Immature natural killer cell (primary cell): ENCODE data around the gene SYT7. TPM values are rescaled to one million over a fixed set of nuclear protein-coding genes. Genes with fewer than 3 reads are reported as not detected.
"Not testable (repeated sequence)": the region's sequence is repeated elsewhere in the genome, so short reads cannot be mapped to it uniquely, and the experiment has no call there.

Experiments used
- DNase-seq, 3 donors: peaks; one replicate each; pipeline ENCODE4 v3.0.0; 2022; ENCODE audit warnings: mixed read lengths in 1 of 3
- H3K27ac Mint-ChIP-seq, 6 donors: one replicate each; pipeline ENCODE4 v1.8.0; 2020; ENCODE audit warnings: mixed read lengths in 6 of 6, mild to moderate bottlenecking in 5 of 6, inconsistent platforms in 4 of 6, moderate library complexity in 3 of 6
- H3K27me3 Mint-ChIP-seq, 3 donors: one replicate each; pipeline ENCODE4 v1.8.0; 2020 to 2021; ENCODE audit warnings: low read depth in 3 of 3, mild to moderate bottlenecking in 3 of 3, mixed read lengths in 3 of 3, moderate library complexity in 3 of 3, inconsistent platforms in 1 of 3
- H3K36me3 Mint-ChIP-seq, 3 donors: one replicate each; pipeline ENCODE4 v1.8.0; 2020; ENCODE audit warnings: mixed read lengths in 3 of 3, inconsistent platforms in 2 of 3, mild to moderate bottlenecking in 2 of 3
- H3K4me1 Mint-ChIP-seq, 2 donors: one replicate each; pipeline ENCODE4 v1.8.0; 2020; ENCODE audit warnings: inconsistent platforms in 2 of 2, mild to moderate bottlenecking in 2 of 2, mixed read lengths in 2 of 2, moderate library complexity in 1 of 2
- H3K4me3 Mint-ChIP-seq, 5 donors: one replicate each; pipeline ENCODE4 v1.8.0; 2020; ENCODE audit warnings: mild to moderate bottlenecking in 5 of 5, mixed read lengths in 5 of 5, inconsistent platforms in 3 of 5, moderate library complexity in 3 of 5
- H3K9me3 Mint-ChIP-seq, 6 donors: one replicate each; pipeline ENCODE4 v1.8.0; 2020; ENCODE audit warnings: mild to moderate bottlenecking in 6 of 6, mixed read lengths in 6 of 6, inconsistent platforms in 4 of 6, moderate library complexity in 3 of 6
- polyA plus RNA-seq, 3 donors: library from polyadenylated mRNA; unstranded; fragments of 300-500 nt; fragmentation: Illumina TruSeq; gene quantifications; one replicate each; pipeline ENCODE4 v1.2.3, GENCODE V29; 2021

SYT7 gene
- polyA plus RNA-seq, 3 donors from 2014 or later: not detected

DNA sequence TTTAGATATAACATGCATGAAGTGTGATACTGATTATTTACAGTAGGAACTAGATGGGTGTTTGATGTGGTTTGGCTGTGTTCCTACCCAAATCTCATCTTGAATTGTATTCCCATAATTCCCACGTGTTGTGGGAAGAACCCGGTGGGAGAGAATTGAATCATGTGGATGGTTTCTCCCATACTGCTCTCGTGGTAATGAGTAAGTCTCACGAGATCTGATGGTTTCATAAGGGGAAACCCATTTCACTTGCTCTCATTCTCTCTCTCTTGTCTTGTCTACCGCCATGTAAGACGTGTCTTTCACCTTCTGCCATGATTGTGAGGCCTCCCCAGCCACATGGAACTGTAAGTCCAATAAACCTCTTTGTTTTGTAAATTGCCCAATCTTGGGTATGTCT lies 33.9 kb upstream of the SYT7 start:
- not testable (repeated sequence) for H3K9me3 Mint-ChIP-seq, H3K4me1 Mint-ChIP-seq, H3K36me3 Mint-ChIP-seq, H3K27ac Mint-ChIP-seq, DNase-seq, H3K4me3 Mint-ChIP-seq
- H3K27me3 Mint-ChIP-seq: peaks cover 0 to 11% (median 4%) of the 10 kb centered on the region in 3 donors

DNA sequence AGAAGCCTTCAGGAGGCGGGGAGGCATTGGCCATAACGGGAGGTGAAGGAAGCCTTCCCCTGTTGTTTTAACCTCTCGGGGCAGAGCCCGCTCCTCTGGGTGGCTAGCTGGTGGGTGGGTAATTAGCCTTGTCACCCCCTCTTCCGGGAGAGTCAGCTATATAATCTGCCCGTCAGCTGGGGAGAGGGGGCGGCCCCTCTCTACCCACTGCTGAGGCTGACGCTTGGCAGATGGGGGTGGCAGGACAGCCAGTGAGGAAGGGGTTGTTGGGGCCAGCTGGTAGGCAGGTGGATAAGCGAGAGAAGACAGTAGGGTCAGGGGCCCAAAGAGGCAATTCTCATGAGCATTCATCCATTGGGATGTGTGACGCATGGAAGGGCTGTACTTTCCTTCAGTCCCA lies 33.0 kb upstream of the SYT7 start:
- Mint-ChIP-seq H3K4me3 (no peak overlapping the region), H3K27me3 (peaks cover 2 to 12% (median 4%) of the 10 kb centered on the region in 3 donors), H3K4me1 (no peaks in the 10 kb centered on the region), H3K9me3 (no peaks in the 10 kb centered on the region), H3K36me3 (no peaks in the 10 kb centered on the region), H3K27ac (no peak overlapping the region)
- DNase-seq: no peak

- H3K27ac Mint-ChIP-seq: no peak overlapping the region
- DNase-seq: no peak
- H3K27me3 Mint-ChIP-seq: peaks cover 2 to 13% (median 4%) of the 10 kb centered on the region in 3 donors
- no peaks in the 10 kb centered on the region for H3K9me3 Mint-ChIP-seq
- H3K4me1 Mint-ChIP-seq: no peaks in the 10 kb centered on the region
- H3K36me3 Mint-ChIP-seq: no peaks in the 10 kb centered on the region
- no peak overlapping the region for H3K4me3 Mint-ChIP-seq
Measured at GRCh38 chr11:61613051-61613450, 32.2 kb upstream of the SYT7 start.

DNA sequence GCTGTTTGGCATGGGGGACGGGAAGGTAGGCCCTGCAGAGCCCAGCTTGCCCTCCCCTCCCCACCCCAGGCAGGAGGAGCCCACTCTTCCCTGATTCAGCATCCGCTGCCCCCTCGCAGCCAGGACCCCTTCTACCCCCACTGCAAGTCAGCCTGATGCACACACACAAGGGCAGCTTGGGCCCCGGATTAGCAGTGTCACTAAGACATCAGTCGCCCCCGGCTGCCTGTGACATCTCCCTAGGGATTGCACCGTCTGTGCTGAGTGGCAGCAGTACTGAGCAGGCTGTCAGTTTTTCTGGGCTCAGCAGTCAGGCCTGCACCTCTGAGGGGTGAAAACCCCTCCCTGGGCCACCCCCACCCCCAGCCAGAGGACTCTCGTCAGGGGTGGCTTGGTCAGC lies 30.4 kb upstream of the SYT7 start:
- no peaks in the 10 kb centered on the region for H3K4me1 Mint-ChIP-seq
- H3K36me3 Mint-ChIP-seq: no peaks in the 10 kb centered on the region
- no peak for DNase-seq
- H3K27ac Mint-ChIP-seq: no peak overlapping the region
- H3K4me3 Mint-ChIP-seq: no peak overlapping the region
- peaks cover 2 to 14% (median 3%) of the 10 kb centered on the region in 3 donors for H3K27me3 Mint-ChIP-seq
- H3K9me3 Mint-ChIP-seq: no peaks in the 10 kb centered on the region

GRCh38 chr11:61610905-61611304 lies 30.0 kb upstream of the SYT7 start:
- Mint-ChIP-seq H3K4me3 (no peak overlapping the region), H3K36me3 (no peaks in the 10 kb centered on the region), H3K4me1 (no peaks in the 10 kb centered on the region), H3K9me3 (no peaks in the 10 kb centered on the region), H3K27me3 (peaks cover 2 to 14% (median 3%) of the 10 kb centered on the region in 3 donors), H3K27ac (no peak overlapping the region)
- DNase-seq: no peak

DNA sequence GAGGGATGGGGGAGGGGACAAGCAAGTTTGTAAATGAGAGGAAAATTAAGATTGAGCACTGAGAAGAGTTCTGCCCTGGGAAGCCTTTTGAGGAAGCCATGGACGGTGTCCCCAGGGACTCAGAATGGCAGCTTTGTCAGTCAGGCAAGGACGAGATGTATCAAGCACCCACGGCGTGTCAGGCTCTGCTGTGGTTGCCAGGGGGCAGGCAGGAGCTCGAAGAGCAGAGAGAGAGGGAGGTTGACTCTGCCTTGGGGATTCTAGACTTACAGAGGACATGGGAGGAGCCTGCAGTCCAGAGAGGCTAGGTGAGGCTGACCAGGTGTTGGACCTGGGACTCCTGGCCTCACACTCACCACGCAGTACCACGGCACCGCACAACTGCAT lies 29.1 kb upstream of the SYT7 start:
- no peak for DNase-seq
- no peak overlapping the region for H3K4me3 Mint-ChIP-seq
- H3K9me3 Mint-ChIP-seq: no peaks in the 10 kb centered on the region
- H3K27ac Mint-ChIP-seq: no peak overlapping the region
- H3K36me3 Mint-ChIP-seq: no peaks in the 10 kb centered on the region
- peaks cover 2 to 17% (median 3%) of the 10 kb centered on the region in 3 donors for H3K27me3 Mint-ChIP-seq
- no peaks in the 10 kb centered on the region for H3K4me1 Mint-ChIP-seq

DNA sequence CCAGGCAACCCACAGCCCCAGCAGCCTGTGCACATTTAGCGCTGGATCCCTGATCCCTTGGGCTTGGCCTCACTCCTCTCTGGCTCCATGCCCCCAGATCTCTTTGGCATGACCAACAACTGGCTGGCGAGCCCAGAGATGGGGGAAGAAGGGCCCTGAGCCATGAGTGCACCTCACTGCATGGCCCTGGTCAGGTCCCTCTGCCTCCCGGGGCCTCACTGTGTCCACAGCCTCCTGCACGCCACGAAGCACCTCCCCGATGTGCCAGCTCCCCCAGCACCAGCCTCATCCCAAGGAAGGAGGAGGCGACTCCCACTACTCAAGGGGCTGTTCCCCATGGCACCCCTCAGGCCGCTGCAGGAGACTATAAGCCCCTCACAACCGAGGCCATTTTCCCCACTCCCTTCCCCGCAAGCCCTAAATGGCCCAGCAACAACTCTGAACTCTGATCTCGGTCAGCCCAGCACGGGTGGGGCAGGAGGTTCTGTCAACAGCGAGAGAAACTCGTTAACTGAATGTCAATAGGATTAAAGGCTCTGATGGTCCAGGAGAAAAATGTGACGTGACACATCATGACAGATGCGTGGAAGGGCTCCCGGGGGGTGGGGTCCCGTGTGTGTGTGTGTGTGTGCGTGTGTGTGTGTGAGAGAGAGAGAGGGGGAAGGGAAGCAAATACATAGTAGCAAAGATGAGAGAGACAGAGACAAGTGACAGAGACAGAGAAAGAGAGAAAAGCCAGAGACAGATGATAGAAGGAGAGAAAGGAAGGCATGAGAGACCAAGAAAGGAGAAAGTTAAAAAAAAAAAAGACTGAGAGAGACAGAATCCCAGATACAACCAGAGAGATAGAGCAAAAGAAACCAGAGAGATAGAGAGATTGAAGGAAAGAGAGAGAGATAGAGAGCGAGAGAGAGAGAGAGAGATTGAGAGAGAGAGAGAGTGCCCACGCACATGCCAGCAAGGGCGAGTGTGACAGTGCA lies 28.4 kb upstream of the SYT7 start:
- H3K27me3 Mint-ChIP-seq: peaks cover 2 to 17% (median 3%) of the 10 kb centered on the region in 3 donors
- no peak for DNase-seq
- no peaks in the 10 kb centered on the region for H3K4me1 Mint-ChIP-seq
- no peak overlapping the region for H3K27ac Mint-ChIP-seq
- no peaks in the 10 kb centered on the region for H3K36me3 Mint-ChIP-seq
- H3K9me3 Mint-ChIP-seq: no peaks in the 10 kb centered on the region
- peak overlapping the region in 1 of 5 donors; percentile 24 for H3K4me3 Mint-ChIP-seq

DNA sequence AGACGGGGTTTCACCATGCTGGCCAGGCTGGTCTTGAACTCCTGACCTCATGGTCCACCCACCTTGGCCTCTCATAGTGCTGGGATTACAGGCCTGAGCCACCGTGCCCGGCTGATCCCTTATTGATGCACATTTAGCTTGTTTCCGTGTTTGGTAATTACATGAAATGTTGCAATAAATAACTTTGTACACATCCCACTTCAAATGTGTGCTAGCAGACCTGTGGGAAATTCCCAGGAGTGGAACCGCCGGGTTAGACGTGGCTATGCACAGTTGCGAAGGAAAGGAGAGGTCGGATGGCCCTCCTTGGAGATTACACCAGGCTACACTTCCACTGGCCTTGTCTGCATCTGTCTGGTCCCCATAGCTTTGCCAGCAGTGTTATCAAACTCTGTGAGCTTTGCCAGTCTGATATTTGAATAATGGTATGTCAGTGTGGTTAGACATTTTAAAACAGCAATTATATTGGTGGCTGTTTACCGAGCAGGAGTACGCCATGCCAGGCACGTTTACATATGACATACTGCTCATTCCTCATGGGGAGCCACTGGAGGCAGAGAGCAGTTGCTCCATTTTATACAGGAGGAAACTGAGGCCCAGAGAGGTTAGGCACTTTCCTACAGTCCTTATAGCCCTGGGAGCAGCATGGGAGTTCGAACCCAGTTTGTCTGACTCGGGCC lies 27.2 kb upstream of the SYT7 start:
- Mint-ChIP-seq H3K9me3 (no peaks in the 10 kb centered on the region), H3K27ac (no peak overlapping the region), H3K4me3 (no peak overlapping the region), H3K27me3 (peaks cover 2 to 17% (median 3%) of the 10 kb centered on the region in 3 donors), H3K4me1 (no peaks in the 10 kb centered on the region), H3K36me3 (no peaks in the 10 kb centered on the region)
- DNase-seq: no peak

DNA sequence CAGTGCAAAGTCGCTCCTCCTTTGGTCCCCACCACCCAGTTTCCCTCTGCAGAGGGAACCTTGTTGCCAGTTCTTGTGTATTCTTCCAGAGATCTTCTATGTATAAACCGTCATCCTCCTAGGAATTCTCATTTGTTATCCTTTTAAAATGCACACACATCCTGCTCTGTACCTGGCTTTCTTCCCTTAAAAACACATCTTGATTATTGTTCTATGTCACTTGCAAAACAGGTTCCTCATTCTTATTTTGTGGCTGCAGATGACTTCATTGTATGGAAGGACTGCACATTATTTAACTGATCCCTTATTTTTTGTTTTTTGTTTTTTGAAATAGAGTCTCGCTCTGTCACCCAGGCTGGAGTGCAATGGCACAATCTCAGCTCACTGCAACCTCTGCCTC lies 26.6 kb upstream of the SYT7 start:
- Mint-ChIP-seq H3K36me3 (no peaks in the 10 kb centered on the region), H3K27me3 (peaks cover 3 to 17% (median 4%) of the 10 kb centered on the region in 3 donors), H3K27ac (no peak overlapping the region), H3K9me3 (peaks cover 0 to 1% (median 0%) of the 10 kb centered on the region in 6 donors), H3K4me3 (no peak overlapping the region), H3K4me1 (no peaks in the 10 kb centered on the region)
- no peak for DNase-seq

DNA sequence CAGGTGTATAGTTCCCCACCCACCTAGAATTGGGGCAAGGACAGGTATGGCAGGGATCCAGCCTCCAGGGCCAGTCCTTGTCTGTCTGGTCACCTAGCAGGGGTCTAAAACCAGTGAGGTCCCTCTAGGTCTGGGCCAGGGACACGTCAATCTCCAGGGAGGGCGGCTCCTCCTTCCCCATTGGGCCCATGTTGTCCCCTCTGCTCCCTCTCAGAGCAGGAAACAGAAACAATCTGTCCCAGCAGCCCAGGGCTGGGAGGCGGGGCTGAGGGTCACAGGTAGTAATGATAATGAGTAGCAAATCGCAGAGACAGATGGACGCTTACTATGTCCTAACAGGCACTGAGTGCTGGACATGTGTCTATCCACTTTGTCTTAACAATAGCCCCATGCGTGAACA lies 22.8 kb upstream of the SYT7 start:
- H3K4me3 Mint-ChIP-seq: no peak overlapping the region
- DNase-seq: no peak
- peaks cover 7 to 11% (median 10%) of the 10 kb centered on the region in 3 donors for H3K27me3 Mint-ChIP-seq
- peaks cover 0 to 1% (median 0%) of the 10 kb centered on the region in 6 donors for H3K9me3 Mint-ChIP-seq
- no peaks in the 10 kb centered on the region for H3K4me1 Mint-ChIP-seq
- no peaks in the 10 kb centered on the region for H3K36me3 Mint-ChIP-seq
- H3K27ac Mint-ChIP-seq: no peak overlapping the region

GRCh38 chr11:61602775-61603569 lies 22.1 kb upstream of the SYT7 start:
- H3K9me3 Mint-ChIP-seq: peaks cover 0 to 1% (median 0%) of the 10 kb centered on the region in 6 donors
- H3K4me1 Mint-ChIP-seq: no peaks in the 10 kb centered on the region
- no peak overlapping the region for H3K4me3 Mint-ChIP-seq
- no peak overlapping the region for H3K27ac Mint-ChIP-seq
- peaks cover 8 to 11% (median 8%) of the 10 kb centered on the region in 3 donors for H3K27me3 Mint-ChIP-seq
- no peaks in the 10 kb centered on the region for H3K36me3 Mint-ChIP-seq
- DNase-seq: no peak

- Mint-ChIP-seq H3K4me1 (no peaks in the 10 kb centered on the region), H3K36me3 (no peaks in the 10 kb centered on the region), H3K9me3 (peaks cover 0 to 1% (median 0%) of the 10 kb centered on the region in 6 donors), H3K27ac (no peak overlapping the region), H3K4me3 (no peak overlapping the region), H3K27me3 (peaks cover 7 to 14% (median 8%) of the 10 kb centered on the region in 3 donors)
- no peak for DNase-seq
Measured at GRCh38 chr11:61601512-61601911, 20.6 kb upstream of the SYT7 start.

- DNase-seq: no peak
- H3K9me3 Mint-ChIP-seq: peaks cover 0 to 1% (median 0%) of the 10 kb centered on the region in 6 donors
- no peak overlapping the region for H3K27ac Mint-ChIP-seq
- no peaks in the 10 kb centered on the region for H3K4me1 Mint-ChIP-seq
- H3K27me3 Mint-ChIP-seq: peaks cover 4 to 19% (median 5%) of the 10 kb centered on the region in 3 donors
- peak overlapping the region in 1 of 5 donors; percentile 23 for H3K4me3 Mint-ChIP-seq
- H3K36me3 Mint-ChIP-seq: no peaks in the 10 kb centered on the region
Measured at GRCh38 chr11:61599968-61600710, 19.3 kb upstream of the SYT7 start.
